SU-DHL-6 (cell line): Measurements from ENCODE around the gene CRAMP1.

Experiments
- EZH2phosphoT487 ChIP-seq: fragments of 200-600 bp; sonication (generic), shearing (Covaris generic); conservative IDR thresholded peaks from 2 replicates; pipeline ENCODE4 v1.6.1; 2018; ENCODE audit warnings: mild to moderate bottlenecking, antibody characterized with exemption, low read length, moderate library complexity, mixed read lengths
- TF ChIP-seq, protein P1 (sequence below): fragments of 200-600 bp; sonication (generic); IDR thresholded peaks from one replicate; pipeline ENCODE4 v1.5.1; 2017; ENCODE audit warnings: antibody characterized with exemption, mild to moderate bottlenecking, low read length, moderate library complexity; ENCODE audit not compliant: insufficient read depth, poor library complexity, severe bottlenecking

DNA sequence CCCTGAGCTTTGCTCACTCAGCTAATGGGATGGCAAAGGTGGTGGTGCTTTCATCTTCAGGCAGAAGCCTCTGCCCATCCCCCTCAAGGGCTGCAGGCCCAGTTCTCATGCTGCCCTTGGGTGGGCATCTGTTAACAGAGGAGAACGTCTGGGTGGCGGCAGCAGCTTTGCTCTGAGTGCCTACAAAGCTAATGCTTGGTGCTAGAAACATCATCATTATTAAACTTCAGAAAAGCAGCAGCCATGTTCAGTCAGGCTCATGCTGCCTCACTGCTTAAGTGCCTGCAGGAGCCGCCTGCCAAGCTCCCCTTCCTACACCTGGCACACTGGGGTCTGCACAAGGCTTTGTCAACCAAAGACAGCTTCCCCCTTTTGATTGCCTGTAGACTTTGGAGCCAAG, 88.1 kb downstream of the CRAMP1 start:
- TF ChIP-seq, protein P1, sequence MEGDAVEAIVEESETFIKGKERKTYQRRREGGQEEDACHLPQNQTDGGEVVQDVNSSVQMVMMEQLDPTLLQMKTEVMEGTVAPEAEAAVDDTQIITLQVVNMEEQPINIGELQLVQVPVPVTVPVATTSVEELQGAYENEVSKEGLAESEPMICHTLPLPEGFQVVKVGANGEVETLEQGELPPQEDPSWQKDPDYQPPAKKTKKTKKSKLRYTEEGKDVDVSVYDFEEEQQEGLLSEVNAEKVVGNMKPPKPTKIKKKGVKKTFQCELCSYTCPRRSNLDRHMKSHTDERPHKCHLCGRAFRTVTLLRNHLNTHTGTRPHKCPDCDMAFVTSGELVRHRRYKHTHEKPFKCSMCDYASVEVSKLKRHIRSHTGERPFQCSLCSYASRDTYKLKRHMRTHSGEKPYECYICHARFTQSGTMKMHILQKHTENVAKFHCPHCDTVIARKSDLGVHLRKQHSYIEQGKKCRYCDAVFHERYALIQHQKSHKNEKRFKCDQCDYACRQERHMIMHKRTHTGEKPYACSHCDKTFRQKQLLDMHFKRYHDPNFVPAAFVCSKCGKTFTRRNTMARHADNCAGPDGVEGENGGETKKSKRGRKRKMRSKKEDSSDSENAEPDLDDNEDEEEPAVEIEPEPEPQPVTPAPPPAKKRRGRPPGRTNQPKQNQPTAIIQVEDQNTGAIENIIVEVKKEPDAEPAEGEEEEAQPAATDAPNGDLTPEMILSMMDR: no peak
- no peak for TF ChIP-seq EZH2phosphoT487
